ENCODE results near the gene UBE2O.

UBE2O gene

DNA sequence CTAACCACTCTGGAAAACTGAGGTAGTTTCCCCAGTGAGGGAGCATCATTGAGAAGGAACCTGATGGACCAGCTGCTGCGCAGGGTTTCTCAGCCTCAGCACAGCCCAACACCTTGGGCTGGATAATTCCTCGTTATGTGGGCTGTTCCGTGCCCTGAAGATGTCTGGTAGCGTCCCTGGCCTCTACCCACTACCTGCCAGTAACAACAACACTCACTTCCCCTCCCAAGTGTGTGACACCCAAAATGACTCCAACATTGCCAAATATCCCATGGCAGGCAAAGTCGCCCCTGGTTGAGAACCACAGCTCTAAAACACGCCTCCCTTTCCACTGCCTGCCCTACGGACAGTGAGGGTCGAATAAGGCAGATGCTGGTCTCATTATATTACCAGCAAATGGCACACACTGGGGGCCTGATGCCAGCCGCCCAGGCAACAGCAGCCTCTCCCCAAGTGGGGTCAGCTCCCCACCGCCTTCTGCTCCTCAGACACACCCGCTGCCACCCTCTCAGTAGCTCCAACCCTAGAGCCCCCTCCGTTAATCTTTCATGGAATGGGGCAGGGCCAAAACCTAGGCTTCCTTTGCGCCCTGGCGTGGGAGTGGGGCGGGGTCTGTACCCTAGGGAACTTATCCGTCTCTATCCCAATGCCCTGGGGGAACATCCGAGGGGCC lies 47.3 kb upstream of the UBE2O start:
- peaks cover 33% of the 10 kb centered on the region for H3K4me1 ChIP-seq (ENCODE audit: low read length)
- peak overlapping the region; percentile 80 for H3K9ac ChIP-seq (ENCODE audit: low read length)
- peaks cover 40% of the 10 kb centered on the region for H3K79me2 ChIP-seq (ENCODE audit: low read length)
- no peaks in the 10 kb centered on the region for H3K27me3 ChIP-seq (ENCODE audit: low read depth, low read length)
- H3K4me3 ChIP-seq (ENCODE audit: low read length) = peak overlapping the region; percentile 84
- H3K4me2 ChIP-seq (ENCODE audit: low read length) = peak overlapping the region; percentile 88
- no peaks in the 10 kb centered on the region for H3K9me3 ChIP-seq (ENCODE audit: insufficient read depth, low read length)
- no peak overlapping the region for H3K27ac ChIP-seq (ENCODE audit: low read length)
- TF ChIP-seq, protein P1, sequence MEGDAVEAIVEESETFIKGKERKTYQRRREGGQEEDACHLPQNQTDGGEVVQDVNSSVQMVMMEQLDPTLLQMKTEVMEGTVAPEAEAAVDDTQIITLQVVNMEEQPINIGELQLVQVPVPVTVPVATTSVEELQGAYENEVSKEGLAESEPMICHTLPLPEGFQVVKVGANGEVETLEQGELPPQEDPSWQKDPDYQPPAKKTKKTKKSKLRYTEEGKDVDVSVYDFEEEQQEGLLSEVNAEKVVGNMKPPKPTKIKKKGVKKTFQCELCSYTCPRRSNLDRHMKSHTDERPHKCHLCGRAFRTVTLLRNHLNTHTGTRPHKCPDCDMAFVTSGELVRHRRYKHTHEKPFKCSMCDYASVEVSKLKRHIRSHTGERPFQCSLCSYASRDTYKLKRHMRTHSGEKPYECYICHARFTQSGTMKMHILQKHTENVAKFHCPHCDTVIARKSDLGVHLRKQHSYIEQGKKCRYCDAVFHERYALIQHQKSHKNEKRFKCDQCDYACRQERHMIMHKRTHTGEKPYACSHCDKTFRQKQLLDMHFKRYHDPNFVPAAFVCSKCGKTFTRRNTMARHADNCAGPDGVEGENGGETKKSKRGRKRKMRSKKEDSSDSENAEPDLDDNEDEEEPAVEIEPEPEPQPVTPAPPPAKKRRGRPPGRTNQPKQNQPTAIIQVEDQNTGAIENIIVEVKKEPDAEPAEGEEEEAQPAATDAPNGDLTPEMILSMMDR (IDR thresholded peaks at IDR 0.05; ENCODE audit: low read depth, low read length) = no peak
- no peak for TF ChIP-seq EZH2phosphoT487 (IDR thresholded peaks at IDR 0.05; ENCODE audit: low read depth)
- H4K20me1 ChIP-seq (ENCODE audit: insufficient read depth, low read length) = no peaks in the 10 kb centered on the region
- H3K36me3 ChIP-seq (replicated peaks; ENCODE audit: low read depth, low read length) = peaks cover 9% of the 10 kb centered on the region
- H2AFZ ChIP-seq (ENCODE audit: low read depth, low read length) = no peak overlapping the region

DNA sequence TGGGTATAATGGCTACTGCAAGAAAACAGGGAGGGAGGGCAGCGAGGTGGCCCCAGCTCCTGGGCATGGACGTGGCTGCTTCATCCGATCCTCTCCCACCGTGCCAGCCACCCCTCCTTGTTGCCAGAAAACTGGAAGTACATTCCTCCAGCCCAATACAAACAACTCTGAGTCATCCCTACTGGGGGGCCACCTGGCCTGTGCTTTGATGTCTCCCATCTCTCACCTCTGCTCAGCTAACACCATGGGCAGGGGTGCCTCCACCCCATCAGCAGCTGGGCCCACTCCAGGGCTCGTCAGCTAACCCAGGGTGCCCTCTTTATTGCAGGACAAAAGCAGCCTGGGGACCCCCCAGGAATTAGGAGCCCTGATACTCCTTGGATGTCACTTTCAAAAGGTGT lies 46.3 kb upstream of the UBE2O start:
- TF ChIP-seq, protein P1 (IDR thresholded peaks at IDR 0.05; ENCODE audit: low read depth, low read length) = no peak
- TF ChIP-seq EZH2phosphoT487 (IDR thresholded peaks at IDR 0.05; ENCODE audit: low read depth) = no peak
- Histone ChIP-seq H2AFZ (ENCODE audit: low read depth, low read length) (no peak overlapping the region), H3K9ac (ENCODE audit: low read length) (no peak overlapping the region), H3K4me2 (ENCODE audit: low read length) (peak overlapping the region; percentile 88; the same call in 1 of the 2 replicates), H3K4me3 (ENCODE audit: low read length) (no peak overlapping the region), H3K9me3 (ENCODE audit: insufficient read depth, low read length) (no peaks in the 10 kb centered on the region), H3K27ac (ENCODE audit: low read length) (no peak overlapping the region), H3K36me3 (replicated peaks; ENCODE audit: low read depth, low read length) (peaks cover 9% of the 10 kb centered on the region), H4K20me1 (ENCODE audit: insufficient read depth, low read length) (no peaks in the 10 kb centered on the region), H3K27me3 (ENCODE audit: low read depth, low read length) (no peaks in the 10 kb centered on the region), H3K4me1 (ENCODE audit: low read length) (peaks cover 34% of the 10 kb centered on the region), H3K79me2 (ENCODE audit: low read length) (peaks cover 40% of the 10 kb centered on the region)

DNA sequence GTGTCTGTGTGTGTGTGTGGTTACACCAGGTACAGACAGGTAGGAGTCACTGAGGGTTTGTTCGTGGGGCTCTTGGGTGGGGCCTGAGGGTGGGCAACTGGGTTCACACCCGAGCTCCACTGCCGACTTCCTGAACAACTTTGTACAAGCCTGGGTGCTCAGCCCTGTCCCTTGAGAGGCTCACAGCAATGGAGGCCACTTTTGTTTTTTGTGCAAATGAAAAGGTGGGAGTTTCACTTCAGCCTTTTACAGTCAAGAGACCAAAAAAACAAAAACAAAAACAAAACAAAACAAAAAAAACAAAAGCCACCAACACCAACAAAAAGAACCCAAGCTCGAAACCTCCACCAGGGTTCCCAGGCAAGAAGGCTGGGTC lies 45.9 kb upstream of the UBE2O start:
- no peaks in the 10 kb centered on the region for H3K9me3 ChIP-seq (ENCODE audit: insufficient read depth, low read length)
- H3K4me2 ChIP-seq (ENCODE audit: low read length) = 0 out of 2 replicates have a peak overlapping the region, but pooled peaks have one; percentile 12
- H3K27me3 ChIP-seq (ENCODE audit: low read depth, low read length) = no peaks in the 10 kb centered on the region
- H3K4me1 ChIP-seq (ENCODE audit: low read length) = peaks cover 38% of the 10 kb centered on the region
- peaks cover 9% of the 10 kb centered on the region for H3K36me3 ChIP-seq (replicated peaks; ENCODE audit: low read depth, low read length)
- no peak overlapping the region for H2AFZ ChIP-seq (ENCODE audit: low read depth, low read length)
- no peaks in the 10 kb centered on the region for H4K20me1 ChIP-seq (ENCODE audit: insufficient read depth, low read length)
- no peak overlapping the region for H3K27ac ChIP-seq (ENCODE audit: low read length)
- peaks cover 40% of the 10 kb centered on the region for H3K79me2 ChIP-seq (ENCODE audit: low read length)
- TF ChIP-seq, protein P1 (IDR thresholded peaks at IDR 0.05; ENCODE audit: low read depth, low read length) = no peak
- no peak for TF ChIP-seq EZH2phosphoT487 (IDR thresholded peaks at IDR 0.05; ENCODE audit: low read depth)
- no peak overlapping the region for H3K4me3 ChIP-seq (ENCODE audit: low read length)
- no peak overlapping the region for H3K9ac ChIP-seq (ENCODE audit: low read length)

DNA sequence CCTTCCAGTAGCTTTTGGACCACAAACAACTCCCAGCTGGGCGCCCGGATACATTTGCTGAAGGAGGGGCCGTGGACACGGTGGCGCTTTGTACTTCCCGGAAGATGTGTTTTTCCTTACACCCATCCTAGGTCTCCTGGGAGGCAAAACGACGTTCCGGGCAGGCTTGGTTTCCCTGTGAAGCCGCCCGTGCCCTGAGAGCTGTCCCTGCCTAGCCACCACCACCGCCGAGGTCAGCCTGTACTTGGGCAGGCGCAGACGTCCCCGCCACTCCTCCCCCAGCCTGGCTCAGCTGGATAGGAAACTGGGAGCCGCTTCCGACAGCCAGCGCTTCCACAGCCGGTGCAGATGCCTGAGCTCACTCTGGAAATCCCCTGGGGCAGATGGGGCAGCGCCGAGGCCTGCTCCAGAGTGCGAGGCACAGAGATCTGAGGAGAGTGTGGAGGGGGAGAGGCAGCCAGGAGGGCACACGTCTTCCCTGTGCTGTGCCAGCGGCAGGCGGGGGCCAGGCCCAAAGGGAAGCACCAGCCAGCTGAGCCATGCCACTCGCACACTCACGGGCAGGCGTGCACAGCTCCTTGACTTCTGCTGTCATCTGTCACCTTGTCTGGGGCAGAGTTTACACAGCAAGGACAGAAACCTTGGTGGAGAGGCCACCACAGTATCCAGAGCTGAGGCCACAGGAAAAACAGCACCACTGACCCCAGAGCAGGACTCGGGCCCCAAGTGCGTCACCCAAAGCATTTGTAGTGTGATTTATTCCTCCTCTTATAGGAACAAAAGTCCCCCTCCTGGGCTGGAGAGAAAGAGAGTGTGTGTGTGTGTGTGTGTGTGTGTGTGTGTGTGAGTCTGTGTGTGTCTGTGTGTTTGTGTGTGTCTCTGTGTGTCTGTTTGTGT lies 45.3 kb upstream of the UBE2O start:
- H3K27ac ChIP-seq (ENCODE audit: low read length) = no peak overlapping the region

More for the DNA sequence above, 45.3 kb upstream of the UBE2O start:
- Histone ChIP-seq H3K4me3 (ENCODE audit: low read length) (no peak overlapping the region), H2AFZ (ENCODE audit: low read depth, low read length) (no peak overlapping the region), H4K20me1 (ENCODE audit: insufficient read depth, low read length) (no peaks in the 10 kb centered on the region), H3K79me2 (ENCODE audit: low read length) (peaks cover 40% of the 10 kb centered on the region), H3K4me2 (ENCODE audit: low read length) (peak overlapping the region; percentile 12; the same call in 1 of the 2 replicates), H3K36me3 (replicated peaks; ENCODE audit: low read depth, low read length) (peaks cover 9% of the 10 kb centered on the region), H3K27me3 (ENCODE audit: low read depth, low read length) (no peaks in the 10 kb centered on the region), H3K4me1 (ENCODE audit: low read length) (peaks cover 44% of the 10 kb centered on the region), H3K9ac (ENCODE audit: low read length) (no peak overlapping the region), H3K9me3 (ENCODE audit: insufficient read depth, low read length) (no peaks in the 10 kb centered on the region)
- TF ChIP-seq, protein P1 (IDR thresholded peaks at IDR 0.05; ENCODE audit: low read depth, low read length) = no peak
- TF ChIP-seq EZH2phosphoT487 (IDR thresholded peaks at IDR 0.05; ENCODE audit: low read depth) = no peak
